ENCODE data around the gene NRG2. TPM values are rescaled to one million over a fixed set of nuclear protein-coding genes. Genes with fewer than 3 reads are reported as not detected.

The NRG2 gene
- total RNA-seq, 1 experiment from 2014 or later, result not detected

- H3K9me3 ChIP-seq (ENCODE audit: low read depth, low read length, poor library complexity, severe bottlenecking), result no peaks in the 10 kb centered on the region
- no peak overlapping the region for H3K27ac ChIP-seq (ENCODE audit: low read depth, low read length, poor library complexity, severe bottlenecking)
- ChIA-PET CTCF (no interaction called here), POLR2A (ENCODE audit: low non-redundant PET) (no interaction called here)
- no peaks in the 10 kb centered on the region for H3K36me3 ChIP-seq (ENCODE audit: insufficient read depth, low read length, poor library complexity, severe bottlenecking)
- H3K4me3 ChIP-seq (ENCODE audit: low read depth, low read length, poor library complexity, severe bottlenecking), result no peak overlapping the region
- no peak for DNase-seq (ENCODE audit: low spot score)
- no peaks in the 10 kb centered on the region for H3K4me1 ChIP-seq (ENCODE audit: insufficient read depth, low read length, poor library complexity, severe bottlenecking)
- no peaks in the 10 kb centered on the region for H3K27me3 ChIP-seq (replicated peaks; ENCODE audit: insufficient read depth, low read depth, low read length, poor library complexity)
- intact Hi-C loops (cut with micrococcal nuclease; ENCODE audit: unreplicated experiment), result no loop called here
- TF ChIP-seq EZH2 (IDR thresholded peaks at IDR 0.05; ENCODE audit: borderline replicate concordance, low read depth, low read length, poor library complexity, severe bottlenecking) (no peak), CTCF (conservative IDR thresholded peaks at IDR 0.05; ENCODE audit: low read depth, low read length) (no peak)
- BruUV-seq (replicated peaks), result no TSS peak
These were observed 231.9 kb downstream of the NRG2 start for GRCh38 chr5:139811274-139811607.

GRCh38 chr5:139810341-139811273 lies 232.5 kb downstream of the NRG2 start:
- H3K36me3 ChIP-seq (ENCODE audit: insufficient read depth, low read length, poor library complexity, severe bottlenecking), result no peaks in the 10 kb centered on the region
- H3K4me3 ChIP-seq (ENCODE audit: low read depth, low read length, poor library complexity, severe bottlenecking), result no peak overlapping the region
- intact Hi-C loops (cut with micrococcal nuclease; ENCODE audit: unreplicated experiment), result no loop called here
- no peaks in the 10 kb centered on the region for H3K27me3 ChIP-seq (replicated peaks; ENCODE audit: insufficient read depth, low read depth, low read length, poor library complexity)
- no peak for DNase-seq (ENCODE audit: low spot score)
- no peaks in the 10 kb centered on the region for H3K9me3 ChIP-seq (ENCODE audit: low read depth, low read length, poor library complexity, severe bottlenecking)
- no peak overlapping the region for H3K27ac ChIP-seq (ENCODE audit: low read depth, low read length, poor library complexity, severe bottlenecking)
- CTCF ChIA-PET, result no interaction called here
- BruUV-seq (replicated peaks), result no TSS peak
- H3K4me1 ChIP-seq (ENCODE audit: insufficient read depth, low read length, poor library complexity, severe bottlenecking), result no peaks in the 10 kb centered on the region
- TF ChIP-seq CTCF (conservative IDR thresholded peaks at IDR 0.05; ENCODE audit: low read depth, low read length), result no peak
- TF ChIP-seq EZH2 (IDR thresholded peaks at IDR 0.05; ENCODE audit: borderline replicate concordance, low read depth, low read length, poor library complexity, severe bottlenecking), result no peak
- POLR2A ChIA-PET (ENCODE audit: low non-redundant PET), result no interaction called here

GRCh38 chr5:139809331-139809810 lies 233.7 kb downstream of the NRG2 start:
- CTCF ChIA-PET, result no interaction called here
- POLR2A ChIA-PET (ENCODE audit: low non-redundant PET), result no interaction called here
- no peak for DNase-seq (ENCODE audit: low spot score)

More at GRCh38 chr5:139809331-139809810, 233.7 kb downstream of the NRG2 start:
- Histone ChIP-seq H3K4me3 (ENCODE audit: low read depth, low read length, poor library complexity, severe bottlenecking) (no peak overlapping the region), H3K9me3 (ENCODE audit: low read depth, low read length, poor library complexity, severe bottlenecking) (no peaks in the 10 kb centered on the region), H3K27me3 (replicated peaks; ENCODE audit: insufficient read depth, low read depth, low read length, poor library complexity) (no peaks in the 10 kb centered on the region), H3K4me1 (ENCODE audit: insufficient read depth, low read length, poor library complexity, severe bottlenecking) (no peaks in the 10 kb centered on the region), H3K36me3 (ENCODE audit: insufficient read depth, low read length, poor library complexity, severe bottlenecking) (no peaks in the 10 kb centered on the region), H3K27ac (ENCODE audit: low read depth, low read length, poor library complexity, severe bottlenecking) (no peak overlapping the region)
- no TSS peak for BruUV-seq (replicated peaks)
- TF ChIP-seq EZH2 (IDR thresholded peaks at IDR 0.05; ENCODE audit: borderline replicate concordance, low read depth, low read length, poor library complexity, severe bottlenecking), result no peak
- TF ChIP-seq CTCF (conservative IDR thresholded peaks at IDR 0.05; ENCODE audit: low read depth, low read length), result no peak
- intact Hi-C loops (cut with micrococcal nuclease; ENCODE audit: unreplicated experiment), result no loop called here
